Inflammatory macrophage treated with lipopolysaccharide for 1 hour (primary cell): ENCODE results near the gene NAGLU.

ENCODE experiments used
- DNase-seq, 2 donors: peaks; one replicate each; pipeline ENCODE4 v3.0.0-alpha.2; 2020 to 2022

The NAGLU gene

GRCh38 chr17:42536048-42536371 lies at the start of gene NAGLU:
Gene NAGLU, plus strand, starts transcription at chr17:42536241. Its CDS starts 32 bp downstream, at chr17:42536273.
- peak; percentile 90 to 91 for DNase-seq

GRCh38 chr17:42488032-42488431 lies 48.0 kb upstream of the NAGLU start:
- no peak for DNase-seq

- DNase-seq, result no peak
Measured at GRCh38 chr17:42493319-42493718, 42.7 kb upstream of the NAGLU start.

GRCh38 chr17:42494673-42495072 lies 41.4 kb upstream of the NAGLU start:
- DNase-seq, result no peak

- no peak for DNase-seq
Measured at GRCh38 chr17:42498828-42499227, 37.2 kb upstream of the NAGLU start.

- no peak for DNase-seq
Measured at GRCh38 chr17:42502091-42502490, 34.0 kb upstream of the NAGLU start.

- DNase-seq, result no peak
Measured at GRCh38 chr17:42502926-42503325, 33.1 kb upstream of the NAGLU start.

- no peak for DNase-seq
Measured at GRCh38 chr17:42507671-42508070, 28.4 kb upstream of the NAGLU start.

GRCh38 chr17:42508426-42509165 lies 27.4 kb upstream of the NAGLU start:
- DNase-seq, result no peak

GRCh38 chr17:42509409-42509808 lies 26.6 kb upstream of the NAGLU start:
- DNase-seq, result no peak

GRCh38 chr17:42509841-42510240 lies 26.2 kb upstream of the NAGLU start:
- DNase-seq, result peak in 1 of 2 donors; percentile 17

GRCh38 chr17:42512246-42512645 lies 23.8 kb upstream of the NAGLU start:
- no peak for DNase-seq

- DNase-seq, result peak; percentile 21 to 53
Measured at GRCh38 chr17:42512733-42513251, 23.2 kb upstream of the NAGLU start.

GRCh38 chr17:42513686-42514085 lies 22.4 kb upstream of the NAGLU start:
- no peak for DNase-seq

GRCh38 chr17:42514279-42514678 lies 21.8 kb upstream of the NAGLU start:
- no peak for DNase-seq

- no peak for DNase-seq
Measured at GRCh38 chr17:42514867-42515266, 21.2 kb upstream of the NAGLU start.

- peak; percentile 88 to 99 for DNase-seq
Measured at GRCh38 chr17:42517516-42517915, 18.5 kb upstream of the NAGLU start.

- peak; percentile 85 to 93 for DNase-seq
Measured at GRCh38 chr17:42518046-42518754, 17.8 kb upstream of the NAGLU start.

GRCh38 chr17:42518755-42519545 lies 17.1 kb upstream of the NAGLU start:
- no peak for DNase-seq

GRCh38 chr17:42519546-42520491 lies 16.2 kb upstream of the NAGLU start:
- DNase-seq, result peak; percentile 25 to 31

GRCh38 chr17:42520540-42520951 lies 15.5 kb upstream of the NAGLU start:
- DNase-seq, result no peak

GRCh38 chr17:42521036-42521435 lies 15.0 kb upstream of the NAGLU start:
- DNase-seq, result no peak
